Astrocyte (in vitro differentiated cells and primary cell): ENCODE results near the gene PTK7.

Experiments used
- CTCF ChIP-seq: IDR thresholded peaks from 2 replicates; pipeline ENCODE4 v1.5.1; 2011; ENCODE audit warnings: low read depth, mild to moderate bottlenecking, inconsistent platforms, low read length, moderate library complexity; ENCODE audit not compliant: insufficient read depth
- EZH2 ChIP-seq: IDR thresholded peaks from 2 replicates; pipeline ENCODE4 v1.6.1; 2012; ENCODE audit warnings: mild to moderate bottlenecking, low read length, inconsistent platforms; ENCODE audit not compliant: insufficient read depth

- TF ChIP-seq CTCF (no peak), EZH2 (no peak)
Measured at GRCh38 chr6:43033496-43034189, 42.5 kb upstream of the PTK7 start.
